Activated CD8-positive, alpha-beta T cell treated with anti-CD3 and anti-CD28 coated beads for 36 hours (primary cell): ENCODE results near the gene NAP1L4. TPM values are rescaled to one million over a fixed set of nuclear protein-coding genes. Genes with fewer than 3 reads are reported as not detected.

Experiments
- ATAC-seq: fragments of 200-7000 bp; cut with Tn5 transposase; one replicate; pipeline ENCODE4 v1.10.0; 2021; ENCODE audit warnings: mild to moderate bottlenecking, moderate library complexity
- CTCF ChIA-PET: fragments of 350-600 bp; sonication (Branson Sonifier 250); formaldehyde crosslinking; loops from one replicate; lab custom pipeline; 2021; ENCODE audit warnings: antibody characterized with exemption; lab: Charles Lee
- POLR2A ChIA-PET: fragments of 350-600 bp; sonication (Branson Sonifier 250); formaldehyde crosslinking; loops from one replicate; lab custom pipeline; 2021; ENCODE audit warnings: antibody characterized with exemption; lab: Charles Lee
- DNase-seq: peaks from one replicate; pipeline ENCODE4 v3.0.0-alpha.2; 2020
- H3K27ac Mint-ChIP-seq: one replicate; pipeline ENCODE4 v1.8.0; 2021; ENCODE audit warnings: mild to moderate bottlenecking, mixed read lengths
- H3K27me3 Mint-ChIP-seq: one replicate; pipeline ENCODE4 v1.8.0; 2021; ENCODE audit warnings: mixed read lengths
- H3K36me3 Mint-ChIP-seq: one replicate; pipeline ENCODE4 v1.8.0; 2021; ENCODE audit warnings: low read depth, mixed read lengths
- H3K4me1 Mint-ChIP-seq: one replicate; pipeline ENCODE4 v1.8.0; 2021; ENCODE audit warnings: low read depth, mixed read lengths
- H3K4me3 Mint-ChIP-seq: one replicate; pipeline ENCODE4 v1.8.0; 2021; ENCODE audit warnings: mild to moderate bottlenecking, moderate library complexity, mixed read lengths
- H3K9me3 Mint-ChIP-seq: one replicate; pipeline ENCODE4 v1.8.0; 2021; ENCODE audit warnings: mixed read lengths
- intact Hi-C: fragments of 100-400 bp; cut with micrococcal nuclease; formaldehyde crosslinking; loops from one replicate; pipeline ENCODE4 v1.10.0; 2022
- total RNA-seq, 2 experiments: library from RNA; stranded (reverse); gene quantifications; one replicate each; pipeline ENCODE4 v1.2.3, GENCODE V29; 2021
- TF ChIP-seq, protein P1 (sequence below): fragments of 200-600 bp; IDR thresholded peaks from one replicate; pipeline ENCODE4 v1.8.0; 2022; ENCODE audit warnings: antibody characterized with exemption, mild to moderate bottlenecking

NAP1L4 gene
- total RNA-seq, 2 experiments from 2014 or later = 212 to 223 TPM

DNA sequence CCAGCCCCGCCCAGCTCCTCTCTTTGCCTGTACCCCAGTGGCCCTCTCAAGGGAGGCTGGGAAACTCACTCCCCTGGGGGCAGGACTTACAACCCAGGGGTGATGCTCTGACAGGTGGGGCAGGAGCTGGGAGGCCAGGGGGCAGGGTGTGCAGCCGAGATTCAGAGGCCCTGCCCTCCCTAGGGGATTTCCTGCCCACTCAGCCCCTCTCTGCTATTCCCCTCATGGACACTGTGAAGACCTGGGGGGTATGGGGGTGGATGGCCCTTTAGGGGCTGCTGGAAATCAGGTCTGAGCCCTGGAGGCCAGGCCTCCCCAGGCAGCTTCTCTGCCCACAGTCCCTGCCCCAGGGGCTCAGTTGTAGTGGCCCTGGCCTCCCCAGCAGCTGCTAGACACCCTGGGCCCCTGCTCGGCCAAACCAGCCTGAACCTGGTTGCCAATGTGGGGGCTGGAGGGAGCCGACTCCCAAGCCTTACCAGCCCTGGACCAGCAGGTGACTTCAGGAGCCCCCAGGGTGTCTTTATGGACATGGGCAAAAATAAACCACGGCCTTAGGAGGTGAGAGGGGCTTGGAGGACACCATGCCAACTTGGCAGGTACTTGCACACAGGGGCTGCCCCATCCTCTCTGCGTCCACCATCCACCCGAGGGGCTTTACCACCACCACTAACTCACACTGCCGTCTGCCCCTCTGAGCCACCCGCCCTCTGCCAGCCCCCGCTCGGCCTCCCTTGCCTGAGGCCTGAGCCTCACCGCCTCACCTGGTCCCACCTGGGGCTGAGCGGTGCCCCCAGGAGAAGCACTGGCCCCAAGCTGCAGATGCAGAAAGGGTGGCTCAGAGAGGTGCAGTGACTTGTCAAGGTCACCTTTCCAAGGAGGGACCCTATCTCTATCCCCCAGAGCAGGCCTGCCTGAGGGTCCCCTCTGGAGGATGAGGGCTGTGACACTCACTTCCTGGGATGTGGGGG is 60.1 kb downstream of the NAP1L4 start:
- peak overlapping the region; percentile 46 for H3K27ac Mint-ChIP-seq
- ChIA-PET CTCF (no interaction called here), POLR2A (interaction anchor here (0.9 to 1.8 kb wide), 2 partner anchors 10 to 61 kb away, joined by 3 to 7 read pairs; no protein-coding TSS in a partner anchor)
- DNase-seq (no peak), ATAC-seq (no peak)
- peaks cover 25% of the 10 kb centered on the region for H3K4me1 Mint-ChIP-seq
- intact Hi-C loops = no loop called here
- no peak overlapping the region for H3K4me3 Mint-ChIP-seq
- TF ChIP-seq, protein P1, sequence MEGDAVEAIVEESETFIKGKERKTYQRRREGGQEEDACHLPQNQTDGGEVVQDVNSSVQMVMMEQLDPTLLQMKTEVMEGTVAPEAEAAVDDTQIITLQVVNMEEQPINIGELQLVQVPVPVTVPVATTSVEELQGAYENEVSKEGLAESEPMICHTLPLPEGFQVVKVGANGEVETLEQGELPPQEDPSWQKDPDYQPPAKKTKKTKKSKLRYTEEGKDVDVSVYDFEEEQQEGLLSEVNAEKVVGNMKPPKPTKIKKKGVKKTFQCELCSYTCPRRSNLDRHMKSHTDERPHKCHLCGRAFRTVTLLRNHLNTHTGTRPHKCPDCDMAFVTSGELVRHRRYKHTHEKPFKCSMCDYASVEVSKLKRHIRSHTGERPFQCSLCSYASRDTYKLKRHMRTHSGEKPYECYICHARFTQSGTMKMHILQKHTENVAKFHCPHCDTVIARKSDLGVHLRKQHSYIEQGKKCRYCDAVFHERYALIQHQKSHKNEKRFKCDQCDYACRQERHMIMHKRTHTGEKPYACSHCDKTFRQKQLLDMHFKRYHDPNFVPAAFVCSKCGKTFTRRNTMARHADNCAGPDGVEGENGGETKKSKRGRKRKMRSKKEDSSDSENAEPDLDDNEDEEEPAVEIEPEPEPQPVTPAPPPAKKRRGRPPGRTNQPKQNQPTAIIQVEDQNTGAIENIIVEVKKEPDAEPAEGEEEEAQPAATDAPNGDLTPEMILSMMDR = no peak
- no peaks in the 10 kb centered on the region for H3K36me3 Mint-ChIP-seq
- peaks cover 2% of the 10 kb centered on the region for H3K9me3 Mint-ChIP-seq
- H3K27me3 Mint-ChIP-seq = peaks cover 17% of the 10 kb centered on the region

DNA sequence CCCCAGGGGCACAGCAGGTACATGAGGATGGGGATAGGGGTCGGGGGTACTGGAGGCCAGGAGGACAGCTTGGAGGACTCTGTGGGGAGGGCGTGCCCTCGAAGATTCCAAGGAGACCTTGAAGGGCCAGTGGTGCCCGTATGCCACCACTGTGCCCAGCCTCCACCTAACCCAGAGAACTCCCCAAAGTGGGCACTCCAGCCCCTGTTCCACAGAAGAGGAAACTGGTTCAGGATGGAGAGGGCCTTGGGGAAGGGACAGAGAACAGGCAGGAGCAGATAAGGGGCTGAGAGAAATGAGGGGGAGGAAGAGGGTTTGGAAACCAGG is 60.7 kb downstream of the NAP1L4 start:
- DNase-seq = no peak
- POLR2A ChIA-PET = interaction anchor here (0.9 kb wide), 1 partner anchor 62 kb away, joined by 3 read pairs; no protein-coding TSS in a partner anchor
- CTCF ChIA-PET = interaction anchor here (1.9 kb wide), 1 partner anchor 46 kb away, joined by 8 read pairs; the partner anchor contains the start of gene CDKN1C
- peaks cover 25% of the 10 kb centered on the region for H3K4me1 Mint-ChIP-seq
- H3K4me3 Mint-ChIP-seq = no peak overlapping the region
- peaks cover under 1% of the 10 kb centered on the region for H3K9me3 Mint-ChIP-seq
- TF ChIP-seq, protein P1 = no peak
- peaks cover 23% of the 10 kb centered on the region for H3K27me3 Mint-ChIP-seq
- ATAC-seq = no peak
- H3K36me3 Mint-ChIP-seq = no peaks in the 10 kb centered on the region
- no peak overlapping the region for H3K27ac Mint-ChIP-seq
- intact Hi-C loops = no loop called here

DNA sequence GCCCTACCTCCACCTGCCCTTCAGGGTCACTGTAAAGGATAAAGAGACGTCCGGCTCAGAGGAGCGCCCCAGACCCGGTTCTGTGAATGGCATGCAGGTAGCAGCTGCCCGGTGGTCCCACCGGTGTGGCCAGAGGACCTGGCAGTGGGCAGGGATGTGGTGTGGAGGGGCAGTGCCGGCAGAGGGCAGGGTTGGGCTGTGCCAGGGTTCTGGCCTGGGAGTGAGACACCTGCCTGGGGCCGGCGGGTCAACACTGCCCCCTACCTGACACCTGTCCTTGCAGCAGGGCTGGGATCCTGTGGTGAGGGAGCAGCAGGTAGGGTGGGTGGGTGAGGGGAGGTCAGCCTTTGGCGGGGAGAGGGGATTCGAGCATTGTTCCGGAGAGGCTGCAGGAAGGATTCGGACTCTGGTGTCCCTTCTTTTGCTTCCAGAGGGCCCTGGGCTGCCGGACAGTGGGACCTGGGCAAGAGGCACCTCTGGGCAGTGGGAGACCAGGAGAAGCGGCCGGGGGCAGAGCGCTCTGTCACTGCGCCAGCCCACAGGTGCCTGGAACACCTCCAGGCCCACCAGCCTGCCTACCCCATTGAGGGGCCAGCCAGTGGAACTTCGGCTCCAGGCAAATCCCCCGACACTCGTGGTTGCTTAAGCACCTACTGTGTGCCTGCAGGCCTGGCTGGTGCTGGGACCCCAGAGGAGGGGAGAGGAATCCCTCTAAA is 61.3 kb downstream of the NAP1L4 start:
- Mint-ChIP-seq H3K36me3 (no peaks in the 10 kb centered on the region), H3K4me1 (peaks cover 25% of the 10 kb centered on the region), H3K4me3 (peak overlapping the region; percentile 75), H3K27ac (peak overlapping the region; percentile 47), H3K9me3 (peaks cover 2% of the 10 kb centered on the region), H3K27me3 (peaks cover 25% of the 10 kb centered on the region)
- ChIA-PET POLR2A (interaction anchor here (1.0 to 4.5 kb wide), 5 partner anchors 9 to 71 kb away, joined by 3 to 39 read pairs (median 3); no protein-coding TSS in a partner anchor), CTCF (interaction anchor here (0.6 to 2.6 kb wide), 20 partner anchors 11 to 399 kb away, joined by 3 to 23 read pairs (median 6); partner anchors contain the start of gene CDKN1C)
- peak; percentile 17 for ATAC-seq
- DNase-seq = peak; percentile 68
- TF ChIP-seq, protein P1 = peak; percentile 78
- intact Hi-C loops = no loop called here

DNA sequence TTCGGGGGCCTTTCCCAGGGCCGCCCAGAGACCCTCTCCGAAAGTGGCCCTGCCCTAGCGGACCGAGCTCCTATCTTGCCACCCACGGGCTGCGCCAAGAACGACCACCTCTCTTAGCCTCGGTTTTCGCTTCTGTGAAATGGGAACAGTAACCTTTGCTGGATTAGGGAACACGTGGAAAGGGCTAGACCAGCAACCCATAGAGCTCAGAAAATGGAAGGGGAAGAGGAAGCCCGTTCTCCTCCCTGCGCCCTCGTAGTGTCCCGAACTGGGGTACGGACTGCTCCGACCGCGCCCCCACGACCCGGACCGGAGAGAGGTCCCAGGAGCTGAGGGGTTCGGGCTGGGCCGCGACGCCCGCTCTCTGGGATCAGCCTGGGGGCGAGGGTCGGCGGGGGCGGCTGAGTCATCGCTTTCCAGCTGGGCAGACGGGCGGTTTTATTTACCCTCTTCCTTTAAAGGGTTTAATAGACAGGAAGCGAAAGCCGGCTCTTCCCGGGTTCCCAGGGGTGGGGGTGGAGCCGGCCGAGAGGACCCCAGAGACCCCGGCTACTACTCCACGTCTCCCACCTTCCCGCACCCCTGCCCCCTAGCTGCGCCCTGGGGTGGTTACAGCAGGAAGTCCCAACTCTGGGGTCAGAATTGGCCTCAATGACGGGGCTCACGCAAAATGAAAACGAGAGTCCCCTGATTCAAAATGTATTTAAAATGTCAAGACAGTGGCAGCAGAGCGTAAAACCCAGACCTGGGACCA is 62.0 kb downstream of the NAP1L4 start:
- Mint-ChIP-seq H3K9me3 (peaks cover 2% of the 10 kb centered on the region), H3K4me3 (peak overlapping the region; percentile 75), H3K4me1 (peaks cover 25% of the 10 kb centered on the region), H3K27ac (peak overlapping the region; percentile 79), H3K27me3 (peaks cover 25% of the 10 kb centered on the region), H3K36me3 (no peaks in the 10 kb centered on the region)
- DNase-seq (peak; percentile 80), ATAC-seq (peak; percentile 43)
- POLR2A ChIA-PET = interaction anchor here (1.0 to 4.5 kb wide), 7 partner anchors 8 to 84 kb away, joined by 3 to 39 read pairs (median 3); no protein-coding TSS in a partner anchor
- TF ChIP-seq, protein P1 = peak; percentile 85
- CTCF ChIA-PET = interaction anchor here (0.6 to 2.6 kb wide), 27 partner anchors 10 to 399 kb away, joined by 3 to 23 read pairs (median 5); partner anchors contain the start of gene CDKN1C
- intact Hi-C loops = no loop called here
